ENCODE measurements around the gene SPATA24.
"Not testable (repeated sequence)": the region's sequence is repeated elsewhere in the genome, so short reads cannot be mapped to it uniquely, and the experiment has no call there.

SPATA24 gene

DNA sequence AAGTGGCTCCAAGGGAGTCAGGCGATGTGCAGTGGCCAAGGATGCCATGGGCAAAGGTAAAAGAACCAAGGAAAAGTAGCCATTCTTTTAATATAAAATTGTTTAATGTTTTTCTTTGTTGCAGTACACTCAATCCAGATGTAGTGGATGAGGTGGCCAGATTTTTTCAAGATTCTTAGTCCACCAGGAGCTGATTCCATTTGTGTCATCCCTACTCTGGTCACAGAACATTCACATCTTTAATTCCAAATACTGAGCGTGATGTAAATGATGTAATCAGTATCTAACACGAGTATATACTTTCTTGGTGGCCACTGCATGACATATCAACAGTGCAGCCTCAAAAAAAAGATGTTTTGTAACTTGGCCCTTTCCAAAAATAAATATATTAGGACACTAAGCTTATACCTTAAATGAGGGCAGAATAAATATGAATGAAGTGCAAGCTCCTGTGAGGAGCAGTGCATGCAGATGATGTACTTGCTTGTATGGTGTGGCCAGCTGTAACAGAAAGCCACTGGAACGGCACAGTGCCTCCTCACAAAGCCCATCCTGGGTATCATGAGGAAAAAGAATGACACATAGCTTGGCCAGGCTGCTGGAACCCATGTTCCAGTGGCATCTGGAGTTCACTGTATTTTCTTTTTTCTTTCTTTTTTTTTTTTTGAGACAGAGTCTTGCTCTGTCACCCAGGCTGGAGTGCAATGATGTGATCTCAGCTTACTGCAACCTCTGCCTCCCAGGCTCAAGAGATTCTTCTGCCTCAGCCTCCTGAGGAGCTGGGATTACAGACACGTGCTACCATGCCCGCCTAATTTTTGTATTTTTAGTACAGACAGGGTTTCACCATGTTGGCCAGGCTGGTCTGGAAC, 6.5 kb upstream of the SPATA24 start:
- Histone ChIP-seq H3K4me1 (ENCODE audit: insufficient read depth, low read length) (no peaks in the 10 kb centered on the region), H3K9ac (ENCODE audit: low read depth, low read length) (no peak overlapping the region), H3K9me3 (ENCODE audit: control insufficient read depth, insufficient read depth, low read length) (no peaks in the 10 kb centered on the region), H3K36me3 (ENCODE audit: insufficient read depth, low read length) (no peaks in the 10 kb centered on the region)

DNA sequence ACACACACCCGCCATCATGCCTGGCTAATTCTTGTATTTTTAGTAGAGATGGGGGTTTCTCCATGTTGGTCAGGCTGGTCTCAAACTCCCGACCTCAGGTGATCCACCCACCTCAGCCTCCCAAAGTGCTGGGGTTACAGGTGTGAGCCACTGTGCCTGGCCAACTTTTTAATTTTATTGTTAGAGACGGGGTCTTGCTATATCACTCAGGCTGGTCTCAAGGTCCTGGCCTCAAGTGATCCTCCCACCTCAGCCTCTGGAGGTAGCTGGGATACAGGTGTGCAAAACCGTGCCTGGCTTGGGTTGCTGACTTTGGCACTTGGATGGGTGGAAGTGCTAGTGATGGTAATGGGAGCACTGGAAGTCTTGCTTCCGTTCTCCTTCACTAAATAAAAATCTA, 5.2 kb upstream of the SPATA24 start:
- not testable (repeated sequence) for H3K4me1 ChIP-seq (ENCODE audit: insufficient read depth, low read length); H3K9me3 ChIP-seq (ENCODE audit: control insufficient read depth, insufficient read depth, low read length); H3K9ac ChIP-seq (ENCODE audit: low read depth, low read length); H3K36me3 ChIP-seq (ENCODE audit: insufficient read depth, low read length)

DNA sequence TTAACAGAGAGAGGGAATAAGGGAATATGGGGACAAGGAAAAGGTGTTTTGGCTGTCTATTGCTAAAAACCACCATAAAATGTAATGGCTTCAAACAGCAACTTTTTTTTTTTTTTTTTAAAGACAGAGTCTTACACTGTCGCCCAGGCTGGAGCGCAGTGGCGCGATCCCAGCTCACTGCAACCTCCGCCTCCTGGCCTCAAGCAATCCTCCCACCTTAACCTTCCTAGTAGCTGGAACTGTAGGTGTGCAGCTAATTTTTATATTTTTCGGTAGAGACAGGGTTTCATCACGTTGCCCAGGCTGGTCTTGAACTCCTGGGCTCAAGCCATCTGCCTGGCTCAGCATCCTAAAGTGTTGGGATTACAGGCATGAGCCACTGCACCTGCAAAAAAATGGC, 4.3 kb upstream of the SPATA24 start:
- H3K9ac ChIP-seq (ENCODE audit: low read depth, low read length) = no peak overlapping the region
- peaks cover 8% of the 10 kb centered on the region for H3K4me1 ChIP-seq (ENCODE audit: insufficient read depth, low read length)
- H3K36me3 ChIP-seq (ENCODE audit: insufficient read depth, low read length) = no peaks in the 10 kb centered on the region
- H3K9me3 ChIP-seq (ENCODE audit: control insufficient read depth, insufficient read depth, low read length) = no peaks in the 10 kb centered on the region

DNA sequence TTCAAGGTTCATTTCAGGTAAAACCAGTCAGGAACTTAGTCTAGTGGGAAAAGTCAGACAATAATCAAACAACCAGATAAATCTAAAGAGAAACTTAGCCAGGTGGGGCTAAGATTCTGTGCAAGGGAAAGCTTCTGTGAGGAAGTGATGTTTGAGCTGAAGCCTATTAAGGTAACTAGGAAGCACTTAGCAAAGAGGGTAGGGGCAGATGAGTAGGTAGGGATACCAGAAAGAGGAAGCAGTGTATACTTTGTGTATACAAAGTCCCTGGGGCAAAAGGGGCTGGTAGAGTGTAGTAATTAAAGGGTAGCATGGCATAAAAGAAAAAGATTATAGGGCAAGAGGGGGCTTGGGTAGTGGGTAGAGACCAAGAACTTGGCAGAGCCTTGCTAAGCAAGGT, 3.6 kb upstream of the SPATA24 start:
- no peaks in the 10 kb centered on the region for H3K9me3 ChIP-seq (ENCODE audit: control insufficient read depth, insufficient read depth, low read length)
- H3K4me1 ChIP-seq (ENCODE audit: insufficient read depth, low read length) = peaks cover 10% of the 10 kb centered on the region
- no peaks in the 10 kb centered on the region for H3K36me3 ChIP-seq (ENCODE audit: insufficient read depth, low read length)
- H3K9ac ChIP-seq (ENCODE audit: low read depth, low read length) = no peak overlapping the region

DNA sequence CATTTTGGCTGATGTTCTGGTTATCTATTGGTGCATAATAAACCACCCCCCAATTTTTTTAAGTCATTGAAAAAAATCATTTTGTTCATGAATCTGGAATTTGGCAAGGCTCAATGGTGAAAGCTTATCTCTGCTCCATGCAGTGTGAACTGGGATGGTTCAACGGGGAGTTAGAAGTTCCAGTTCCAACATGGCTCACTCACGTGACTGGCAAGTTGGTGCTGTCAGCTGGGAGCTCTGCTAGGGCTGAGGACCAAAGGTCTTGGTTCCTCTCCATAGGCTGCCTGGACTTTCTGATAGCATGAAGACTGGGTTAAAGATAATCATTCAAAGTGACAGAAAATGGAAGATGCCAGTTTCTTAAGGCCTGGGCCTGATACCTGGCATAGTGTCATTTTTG, 3.1 kb upstream of the SPATA24 start:
- H3K9ac ChIP-seq (ENCODE audit: low read depth, low read length) = no peak overlapping the region
- peaks cover 10% of the 10 kb centered on the region for H3K4me1 ChIP-seq (ENCODE audit: insufficient read depth, low read length)
- H3K9me3 ChIP-seq (ENCODE audit: control insufficient read depth, insufficient read depth, low read length) = no peaks in the 10 kb centered on the region
- no peaks in the 10 kb centered on the region for H3K36me3 ChIP-seq (ENCODE audit: insufficient read depth, low read length)

DNA sequence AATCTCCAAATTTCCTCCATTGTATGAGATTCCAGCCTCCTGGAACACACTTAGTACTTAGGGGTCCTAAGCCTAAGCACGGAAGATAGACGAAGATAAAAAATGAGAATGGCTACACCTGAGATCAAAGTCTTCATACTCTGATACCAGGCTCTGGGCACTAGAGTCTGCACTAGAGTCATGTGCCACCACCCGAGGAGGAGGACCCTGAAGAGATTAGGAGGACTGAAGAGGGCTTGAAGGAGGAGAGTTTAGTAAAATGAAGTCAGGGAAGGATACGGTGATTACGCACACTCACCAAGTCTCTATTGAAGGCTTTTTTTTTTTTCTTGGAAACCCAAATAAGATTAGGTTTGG, 573 bp upstream of the SPATA24 start:
- H3K36me3 ChIP-seq (ENCODE audit: insufficient read depth, low read length) = no peaks in the 10 kb centered on the region
- H3K9me3 ChIP-seq (ENCODE audit: control insufficient read depth, insufficient read depth, low read length) = no peaks in the 10 kb centered on the region
- H3K4me1 ChIP-seq (ENCODE audit: insufficient read depth, low read length) = peaks cover 10% of the 10 kb centered on the region
- H3K9ac ChIP-seq (ENCODE audit: low read depth, low read length) = peak overlapping the region; percentile 74

DNA sequence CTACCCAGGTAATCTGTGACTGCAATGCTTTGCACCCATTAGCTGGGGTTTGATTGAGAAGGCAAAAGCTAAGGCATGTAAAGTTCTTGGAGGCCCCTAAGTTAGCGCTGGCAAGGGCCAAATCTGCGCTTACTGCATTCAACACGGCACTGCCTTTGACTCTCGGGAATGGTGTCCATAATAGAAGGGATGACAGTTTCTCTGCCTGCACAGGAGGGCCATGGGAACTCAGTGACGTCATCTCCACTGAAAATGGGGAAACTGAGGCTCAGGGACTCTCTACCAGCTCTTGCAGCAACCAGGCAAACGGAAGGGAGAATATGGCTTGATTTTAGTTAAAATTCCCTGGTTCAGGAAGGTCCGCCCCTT, 487 bp downstream of the SPATA24 start:
- Histone ChIP-seq H3K9ac (ENCODE audit: low read depth, low read length) (peak overlapping the region; percentile 74; the same call in 1 of the 2 replicates), H3K4me1 (ENCODE audit: insufficient read depth, low read length) (peaks cover 10% of the 10 kb centered on the region), H3K36me3 (ENCODE audit: insufficient read depth, low read length) (no peaks in the 10 kb centered on the region)

DNA sequence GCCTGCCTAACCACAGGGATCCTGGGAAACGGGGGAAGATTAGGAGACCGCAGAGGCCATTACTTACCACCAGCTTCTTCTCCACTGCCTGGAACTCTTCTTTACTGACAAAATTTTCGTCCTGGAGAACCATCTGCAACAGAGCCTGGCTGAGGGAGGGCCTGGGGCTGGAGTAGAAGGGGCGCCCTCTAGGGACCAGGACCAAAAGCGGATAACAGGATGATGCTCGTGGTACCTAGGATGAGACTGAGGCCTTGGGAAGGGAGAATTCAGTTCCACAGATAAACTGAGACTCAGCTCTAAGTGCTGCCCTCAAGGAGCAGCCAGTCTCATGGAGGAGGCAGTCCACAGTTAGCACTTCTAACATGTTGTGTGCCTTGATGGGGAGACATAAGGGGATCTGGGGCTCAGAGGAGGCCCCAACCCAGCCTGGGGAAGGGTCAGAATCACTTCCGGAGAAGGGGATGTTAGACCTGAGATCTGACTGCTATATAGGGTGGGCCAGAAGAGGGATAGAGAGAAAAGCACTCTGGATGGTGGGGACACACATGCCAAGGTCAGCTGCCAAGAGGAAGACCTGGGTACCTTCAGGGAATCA, 1.2 kb downstream of the SPATA24 start:
- H3K9me3 ChIP-seq (ENCODE audit: control insufficient read depth, insufficient read depth, low read length) = no peaks in the 10 kb centered on the region
- no peak overlapping the region for H3K9ac ChIP-seq (ENCODE audit: low read depth, low read length)
- H3K4me1 ChIP-seq (ENCODE audit: insufficient read depth, low read length) = peaks cover 10% of the 10 kb centered on the region
- H3K36me3 ChIP-seq (ENCODE audit: insufficient read depth, low read length) = no peaks in the 10 kb centered on the region

More for the DNA sequence above, 487 bp downstream of the SPATA24 start:
- H3K9me3 ChIP-seq (ENCODE audit: control insufficient read depth, insufficient read depth, low read length) = no peaks in the 10 kb centered on the region

DNA sequence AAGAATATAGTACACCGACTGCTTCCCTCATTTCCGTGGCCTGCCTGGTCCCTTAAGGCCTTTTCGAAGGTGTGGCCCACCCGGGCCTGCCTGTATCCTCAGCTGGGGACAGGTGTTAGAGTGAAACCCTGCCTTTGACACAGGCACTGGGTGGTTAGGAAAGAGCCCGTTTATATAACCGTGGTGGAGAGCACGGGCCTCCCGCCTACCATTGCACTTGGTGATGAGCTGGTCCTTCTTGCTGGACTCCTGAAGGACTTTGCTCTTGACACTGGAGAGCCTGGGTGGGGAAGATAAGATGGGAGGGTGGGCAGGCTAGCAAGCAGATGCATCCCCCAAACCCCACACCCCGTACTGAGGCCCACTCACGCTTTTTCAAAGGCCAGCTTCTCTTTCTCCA, 2.3 kb downstream of the SPATA24 start:
- H3K9ac ChIP-seq (ENCODE audit: low read depth, low read length) = no peak overlapping the region
- H3K4me1 ChIP-seq (ENCODE audit: insufficient read depth, low read length) = peaks cover 10% of the 10 kb centered on the region
- H3K9me3 ChIP-seq (ENCODE audit: control insufficient read depth, insufficient read depth, low read length) = no peaks in the 10 kb centered on the region
- H3K36me3 ChIP-seq (ENCODE audit: insufficient read depth, low read length) = no peaks in the 10 kb centered on the region

DNA sequence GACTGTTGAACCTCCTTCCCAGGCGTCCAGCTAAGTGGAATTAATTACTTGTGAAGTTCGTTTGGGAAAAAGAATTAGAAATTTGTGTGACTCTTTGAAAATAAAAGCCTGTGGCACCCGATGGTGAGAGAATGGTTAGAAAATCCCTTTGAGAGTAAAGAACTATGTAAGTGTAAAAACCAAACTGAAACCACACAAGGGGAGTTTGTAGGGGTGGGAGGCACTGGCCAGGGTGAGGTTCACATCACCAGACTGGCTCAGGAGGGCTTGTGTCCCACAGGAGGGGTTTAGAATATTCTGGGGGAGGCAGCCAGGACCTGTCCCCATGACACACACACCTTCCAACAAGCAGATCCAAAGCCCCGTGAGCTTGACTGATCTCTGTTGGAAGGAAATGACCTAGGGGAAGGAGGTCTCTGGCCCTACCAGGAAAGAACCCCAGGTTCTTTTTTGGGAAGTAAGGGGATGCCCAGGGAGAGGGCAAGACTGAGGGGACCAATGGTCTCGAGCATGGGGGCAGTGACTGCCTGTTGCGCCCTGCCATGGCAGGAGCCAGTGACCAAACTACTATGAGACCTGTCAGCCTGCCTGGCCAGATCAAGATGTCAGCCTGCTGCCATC, 4.3 kb downstream of the SPATA24 start:
- H3K9ac ChIP-seq (ENCODE audit: low read depth, low read length) = no peak overlapping the region
- peaks cover 23% of the 10 kb centered on the region for H3K4me1 ChIP-seq (ENCODE audit: insufficient read depth, low read length)
- H3K36me3 ChIP-seq (ENCODE audit: insufficient read depth, low read length) = no peaks in the 10 kb centered on the region
- no peaks in the 10 kb centered on the region for H3K9me3 ChIP-seq (ENCODE audit: control insufficient read depth, insufficient read depth, low read length)

DNA sequence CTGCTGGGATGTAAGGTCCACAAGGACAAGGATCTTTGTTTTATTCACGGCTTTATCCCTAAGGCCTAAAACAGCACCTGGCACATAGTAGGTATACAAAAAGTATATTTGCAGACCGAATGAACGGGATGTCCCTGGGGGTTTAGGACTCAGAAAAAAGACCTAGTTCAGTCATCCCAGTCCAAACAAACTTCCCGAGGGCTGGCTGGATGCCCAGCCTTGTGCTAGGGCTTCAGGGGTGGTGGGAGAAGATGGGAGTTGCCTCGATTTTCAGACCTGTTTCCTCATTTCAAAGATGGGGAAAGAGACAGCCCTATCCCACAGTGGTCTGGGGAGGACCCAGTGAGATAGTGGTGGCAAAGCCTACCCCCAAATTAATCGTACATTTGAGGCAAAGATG, 6.0 kb downstream of the SPATA24 start:
- peaks cover 15% of the 10 kb centered on the region for H3K4me1 ChIP-seq (ENCODE audit: insufficient read depth, low read length)

DNA sequence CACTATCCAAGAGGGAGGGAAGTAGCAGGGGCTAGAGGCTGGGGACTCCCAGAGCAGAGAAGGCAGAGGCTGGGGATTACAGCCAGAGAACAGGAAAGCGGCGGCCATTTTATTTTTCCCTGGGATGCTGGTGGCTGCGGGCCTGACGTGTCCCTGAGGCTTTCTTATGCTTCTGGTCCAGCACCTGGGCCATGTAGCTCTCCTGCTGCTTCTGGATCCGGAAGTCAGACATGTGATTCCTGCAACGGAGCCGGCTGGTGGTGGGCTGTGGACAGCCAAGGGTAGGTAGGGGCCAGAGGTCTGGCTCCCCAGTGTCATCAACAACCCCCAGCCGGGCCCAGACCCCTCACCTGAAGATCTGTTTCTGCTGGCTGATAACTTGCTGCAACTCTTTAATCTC, 7.2 kb downstream of the SPATA24 start:
- H3K9me3 ChIP-seq (ENCODE audit: control insufficient read depth, insufficient read depth, low read length) = no peaks in the 10 kb centered on the region
- no peaks in the 10 kb centered on the region for H3K36me3 ChIP-seq (ENCODE audit: insufficient read depth, low read length)
- H3K9ac ChIP-seq (ENCODE audit: low read depth, low read length) = no peak overlapping the region
- H3K4me1 ChIP-seq (ENCODE audit: insufficient read depth, low read length) = peaks cover 15% of the 10 kb centered on the region

More for the DNA sequence above, 6.0 kb downstream of the SPATA24 start:
- Histone ChIP-seq H3K36me3 (ENCODE audit: insufficient read depth, low read length) (no peaks in the 10 kb centered on the region), H3K9ac (ENCODE audit: low read depth, low read length) (no peak overlapping the region), H3K9me3 (ENCODE audit: control insufficient read depth, insufficient read depth, low read length) (no peaks in the 10 kb centered on the region)

DNA sequence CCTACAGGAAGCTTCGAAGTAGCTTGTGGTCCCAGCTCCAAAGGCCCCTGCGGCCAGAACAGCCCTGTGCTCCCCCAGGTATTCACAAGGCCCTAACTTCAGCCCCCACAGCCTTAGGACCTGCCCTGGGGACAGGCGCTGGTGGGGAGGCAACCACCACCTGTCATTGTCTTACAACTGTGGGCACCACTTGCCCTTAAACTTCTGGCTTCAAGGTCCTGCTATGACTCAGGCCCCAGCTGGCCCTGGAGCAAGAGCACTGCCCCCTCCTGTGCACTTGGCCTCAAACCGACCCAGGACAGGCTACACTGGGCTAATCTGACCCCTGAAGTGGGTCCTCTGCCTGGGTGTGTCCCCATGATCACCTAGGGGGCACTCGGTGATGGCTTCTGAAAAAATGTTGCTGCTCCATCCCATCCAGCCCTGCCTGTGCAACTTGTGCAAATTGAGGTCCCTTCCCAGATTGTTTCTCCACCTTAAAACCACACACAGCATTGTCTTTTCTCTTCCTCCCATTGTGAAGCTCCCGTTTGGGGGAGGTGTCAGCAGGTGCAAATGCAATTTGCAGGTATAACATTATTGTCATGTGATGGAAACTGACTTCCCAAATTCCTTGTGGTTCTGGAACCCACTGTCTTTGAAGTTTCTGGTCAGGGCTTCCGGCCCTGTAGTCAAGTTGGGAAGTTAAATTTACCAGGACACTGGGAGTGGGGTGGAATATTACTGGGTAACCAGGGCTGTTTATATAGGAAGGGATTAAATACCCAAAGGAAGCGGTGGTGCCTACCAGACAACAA, 7.8 kb downstream of the SPATA24 start:
- Histone ChIP-seq H3K9ac (ENCODE audit: low read depth, low read length) (no peak overlapping the region), H3K36me3 (ENCODE audit: insufficient read depth, low read length) (no peaks in the 10 kb centered on the region), H3K4me1 (ENCODE audit: insufficient read depth, low read length) (peaks cover 22% of the 10 kb centered on the region), H3K9me3 (ENCODE audit: control insufficient read depth, insufficient read depth, low read length) (no peaks in the 10 kb centered on the region)

All from ES-I3 (cell line).